Loucy (cell line): ENCODE data around the gene LTBP1.

Experiments used
- CTCF ChIP-seq: fragments of 200-600 bp; sonication (generic); conservative IDR thresholded peaks from 2 replicates; pipeline ENCODE4 v1.5.1; 2014; ENCODE audit warnings: mild to moderate bottlenecking, antibody characterized with exemption, low read length
- EZH2phosphoT487 ChIP-seq: fragments of 200-600 bp; IDR thresholded peaks from 2 replicates; pipeline ENCODE4 v1.6.1; 2018; ENCODE audit warnings: antibody characterized with exemption, mild to moderate bottlenecking, moderate library complexity, borderline replicate concordance

- TF ChIP-seq CTCF = no peak
- no peak for TF ChIP-seq EZH2phosphoT487
Measured at GRCh38 chr2:33426666-33427231, 480.0 kb downstream of the LTBP1 start.
